NCI-H1092 treated with DMSO at 0.1 percent for 48 hours (cell line): ENCODE measurements around the gene PLAAT1.

Source experiments
- DNase-seq: peaks from one replicate; lab custom pipeline; 2025; lab: John Stamatoyannopoulos, UW

Gene PLAAT1

DNA sequence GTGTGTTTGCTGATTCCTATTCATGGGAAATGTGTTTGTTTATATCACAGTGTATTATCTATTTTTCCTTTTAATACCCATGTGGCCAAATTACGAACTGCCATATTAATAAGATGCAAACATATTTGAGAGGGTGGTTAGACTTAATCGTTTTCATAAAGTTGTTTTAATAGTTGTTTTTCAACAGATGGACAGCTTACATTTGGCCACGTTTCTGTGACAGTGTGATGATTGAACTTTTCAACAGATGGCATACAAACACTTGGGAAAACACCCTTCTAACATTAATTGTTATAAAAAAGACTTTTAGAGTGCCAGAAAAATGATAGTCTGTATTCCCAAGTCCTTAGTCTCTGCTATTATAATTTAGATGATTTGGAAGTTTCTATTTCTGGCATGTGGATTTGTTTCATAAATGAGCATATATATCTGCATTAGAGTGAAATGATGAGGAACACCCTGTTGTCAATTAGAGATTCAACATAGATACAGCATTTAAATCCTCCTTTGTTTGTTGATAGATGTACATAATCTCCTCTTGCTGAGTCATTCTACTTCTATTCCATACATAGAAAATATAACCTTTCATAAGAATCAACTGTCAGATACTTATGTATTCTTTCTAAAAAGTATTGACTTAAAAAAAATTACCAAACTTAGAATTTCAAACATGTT, 13.1 kb downstream of the PLAAT1 start:
- DNase-seq = no peak

DNA sequence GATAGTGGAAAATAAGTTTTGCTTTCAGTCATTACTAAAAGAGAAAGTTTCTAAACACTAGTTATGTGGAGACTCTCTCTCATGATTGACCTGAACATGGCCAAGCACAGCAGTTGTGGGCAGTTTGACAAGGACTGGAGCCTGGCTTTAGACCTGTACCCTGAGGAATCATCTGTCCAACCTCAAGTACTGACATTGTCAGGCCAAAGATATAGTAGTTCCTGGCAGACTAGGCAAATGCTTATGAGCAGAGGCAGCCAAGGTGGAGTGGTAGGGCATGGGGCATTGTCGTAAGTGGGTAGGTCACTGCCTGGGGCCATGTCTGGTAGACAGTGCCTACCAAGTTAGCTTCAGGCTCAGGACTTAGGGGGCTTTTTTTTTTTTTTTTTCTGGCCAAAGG, 20.9 kb downstream of the PLAAT1 start:
- DNase-seq = no peak

DNA sequence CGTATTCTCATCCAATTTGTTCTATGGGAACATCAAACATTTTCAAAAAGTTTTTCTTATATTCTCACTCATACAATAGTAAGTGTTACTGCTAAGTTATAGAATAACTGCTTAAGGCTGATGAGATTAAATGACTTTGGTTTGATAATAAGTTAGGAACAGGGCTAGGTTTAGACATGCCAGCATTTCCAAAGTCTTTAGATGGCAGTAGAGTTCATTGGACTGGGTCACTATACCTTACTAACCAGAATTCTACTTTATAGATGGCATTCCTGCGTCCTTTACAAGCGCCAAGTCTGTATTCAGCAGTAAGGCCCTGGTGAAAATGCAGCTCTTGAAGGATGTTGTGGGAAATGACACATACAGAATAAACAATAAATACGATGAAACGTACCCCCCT, 21.7 kb downstream of the PLAAT1 start:
- DNase-seq = no peak

DNA sequence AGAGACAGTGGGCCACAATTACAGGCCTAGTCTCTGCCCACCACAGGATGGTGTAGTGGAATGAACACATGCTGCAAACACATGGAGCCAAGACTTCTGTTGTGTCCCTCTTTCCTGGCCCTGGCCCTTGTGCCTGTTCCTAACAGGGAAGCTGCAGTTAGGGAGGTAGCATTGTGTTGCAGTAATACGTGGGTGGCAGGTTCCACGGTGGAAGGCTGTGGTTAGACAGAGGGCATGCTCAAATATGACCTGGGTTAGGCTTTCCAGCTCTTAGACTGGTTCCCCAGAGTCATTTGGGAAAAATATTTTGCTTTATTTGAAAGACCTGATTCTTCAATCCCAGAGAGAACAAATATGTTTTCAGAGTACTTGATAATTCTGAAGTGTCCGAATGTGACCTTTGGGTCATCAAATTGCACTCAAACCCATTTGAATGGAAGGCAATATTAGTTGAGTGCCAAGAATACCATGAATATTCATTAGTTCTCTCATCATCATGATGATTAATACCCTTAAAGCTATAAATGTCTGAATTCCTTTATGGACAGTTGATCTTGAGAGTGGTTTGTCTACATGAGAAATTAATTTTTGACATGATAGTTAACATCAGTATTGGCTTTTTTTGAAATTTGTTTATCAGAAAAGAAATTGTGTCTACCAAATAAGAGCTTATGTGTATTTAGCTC, 28.5 kb downstream of the PLAAT1 start:
- no peak for DNase-seq

DNA sequence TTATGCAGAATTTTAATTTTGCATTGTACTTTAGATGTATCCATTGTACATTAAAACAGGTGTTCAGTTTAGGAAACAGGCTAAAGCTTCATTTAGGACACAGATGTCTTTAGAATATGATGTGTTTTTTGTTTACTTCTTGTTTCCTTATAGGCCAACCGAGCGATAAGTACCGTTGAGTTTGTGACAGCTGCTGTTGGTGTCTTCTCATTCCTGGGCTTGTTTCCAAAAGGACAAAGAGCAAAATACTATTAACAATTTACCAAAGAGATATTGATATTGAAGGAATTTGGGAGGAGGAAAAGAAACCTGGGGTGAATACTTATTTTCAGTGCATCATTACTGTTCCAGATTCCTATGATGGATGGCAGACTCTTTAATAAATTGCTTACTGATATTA, 29.4 kb downstream of the PLAAT1 start:
- DNase-seq = no peak

DNA sequence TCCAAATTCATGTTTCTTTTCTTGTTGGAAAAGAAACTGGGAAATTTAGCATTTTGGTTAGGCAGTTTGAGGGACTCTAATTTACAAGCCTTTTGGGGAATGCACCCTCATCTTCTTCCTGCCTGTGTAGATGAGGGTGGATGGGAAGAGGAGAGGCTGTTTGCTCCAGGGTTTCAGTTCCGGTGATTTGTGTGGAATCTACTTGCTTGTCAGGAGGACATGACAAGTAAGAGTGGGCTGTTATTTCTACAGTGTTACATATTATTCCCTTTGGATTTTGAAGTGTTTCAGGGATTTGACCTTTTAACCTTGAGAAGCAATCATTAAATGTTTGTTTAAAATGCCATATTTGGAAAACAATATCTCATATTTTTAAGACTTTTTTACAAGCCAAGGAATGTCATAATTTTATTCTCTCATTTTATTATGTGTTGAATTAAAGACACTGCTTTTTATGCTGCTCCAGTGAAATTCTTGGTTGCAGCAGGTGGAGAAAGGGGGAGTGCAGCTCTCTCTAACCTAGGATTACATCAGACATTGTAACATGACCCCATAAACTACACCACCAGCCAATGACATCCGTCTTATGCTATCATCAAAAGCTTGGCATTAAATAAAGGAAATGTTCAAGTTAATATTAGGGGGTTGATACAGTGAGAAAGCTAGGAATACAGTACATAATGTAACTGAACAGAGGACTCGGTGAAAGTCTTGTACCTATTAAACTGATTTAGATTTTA, 30.2 kb downstream of the PLAAT1 start:
- no peak for DNase-seq

DNA sequence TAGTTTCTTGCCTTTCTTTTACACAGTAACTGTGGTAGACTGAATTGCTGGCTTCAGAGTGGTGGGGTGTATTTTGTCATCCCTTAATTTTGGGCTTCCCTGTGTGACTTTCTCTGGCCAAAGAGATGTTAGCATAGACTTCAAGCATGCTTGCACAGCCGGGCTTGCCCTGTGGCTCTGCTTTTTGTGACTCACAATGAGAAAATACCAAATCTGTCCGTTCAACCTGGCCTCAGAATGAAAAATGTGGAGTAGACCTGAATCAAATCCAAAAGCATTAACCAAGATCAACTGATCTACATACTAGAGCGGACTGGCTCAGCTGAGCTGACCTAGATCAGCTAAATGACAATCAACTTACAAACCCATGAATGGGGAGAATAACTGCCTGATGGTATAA, 51.4 kb downstream of the PLAAT1 start:
- no peak for DNase-seq

DNA sequence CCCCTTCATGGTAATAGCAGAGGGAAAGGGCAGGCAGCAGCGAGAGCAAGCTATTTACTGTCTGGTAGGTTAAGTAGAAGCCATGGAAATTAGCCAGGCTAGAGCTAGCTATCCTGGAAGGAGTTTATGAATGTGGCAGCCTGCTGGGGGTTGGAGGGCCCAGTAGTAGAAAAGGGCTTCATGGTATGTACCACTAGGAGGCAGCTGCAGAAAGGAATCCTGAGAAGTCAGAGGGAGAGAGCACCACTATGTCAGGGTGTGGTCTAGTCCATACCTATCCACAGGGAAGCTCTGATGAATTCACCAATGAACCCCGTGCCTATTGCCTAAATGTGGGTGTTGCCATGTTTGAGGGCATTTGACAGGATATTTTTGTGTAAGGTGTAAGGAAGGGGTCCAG, 55.0 kb downstream of the PLAAT1 start:
- DNase-seq = no peak

DNA sequence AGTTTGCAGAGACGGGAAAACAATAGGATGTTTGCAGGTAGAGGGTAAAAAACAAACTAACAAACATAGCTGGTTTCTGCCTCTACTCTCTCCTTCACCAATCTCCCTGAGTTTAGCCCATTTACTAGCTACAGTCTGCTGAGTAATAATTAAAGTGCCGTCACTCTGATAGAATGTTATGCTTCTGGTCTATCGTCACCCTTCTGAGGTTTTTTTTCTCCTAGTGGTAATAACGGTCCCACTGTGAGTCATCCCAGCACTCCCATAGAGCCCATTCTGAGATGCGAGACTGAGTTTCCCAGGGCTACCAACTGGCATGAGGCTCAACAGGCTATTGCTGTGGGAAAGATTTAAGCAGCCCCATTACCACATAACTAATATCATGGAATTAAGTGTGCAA, 56.4 kb downstream of the PLAAT1 start:
- no peak for DNase-seq

DNA sequence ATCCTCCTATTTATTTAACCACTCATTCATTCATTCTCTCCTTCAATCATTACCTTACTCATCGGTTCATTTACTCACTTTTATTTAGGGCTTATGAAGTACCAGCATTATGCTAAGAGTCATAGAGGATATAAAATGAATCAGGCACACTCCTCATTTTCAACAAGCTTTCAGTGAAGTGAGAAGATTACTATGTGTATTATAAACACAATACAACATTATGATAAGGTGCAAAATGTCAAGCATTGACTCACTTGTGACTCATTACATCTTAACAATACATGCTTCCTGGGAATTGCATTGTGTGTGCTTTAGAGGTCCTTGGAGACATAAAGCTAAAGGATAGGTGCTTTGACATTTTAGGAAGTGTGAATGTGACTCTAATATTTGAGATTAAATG, 60.4 kb downstream of the PLAAT1 start:
- DNase-seq = no peak

DNA sequence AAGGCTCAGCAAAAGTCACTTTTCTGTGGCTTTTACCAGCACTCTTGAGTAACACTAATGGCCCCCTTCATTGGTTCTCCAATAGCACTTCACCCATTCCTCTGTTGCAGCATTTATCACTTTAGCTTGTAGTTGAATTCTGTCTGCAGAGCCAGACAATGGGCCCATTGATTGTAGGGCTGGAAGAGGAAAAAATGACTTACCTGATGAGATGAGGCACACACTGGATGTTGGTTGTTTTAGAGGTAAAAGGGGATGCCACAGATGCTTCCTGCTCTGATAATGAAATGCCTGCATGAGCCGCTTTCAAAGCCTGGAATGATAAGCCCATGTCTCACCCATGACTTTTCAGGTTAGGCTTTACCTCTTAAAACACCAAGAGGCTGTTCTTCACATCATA, 64.3 kb downstream of the PLAAT1 start:
- no peak for DNase-seq

DNA sequence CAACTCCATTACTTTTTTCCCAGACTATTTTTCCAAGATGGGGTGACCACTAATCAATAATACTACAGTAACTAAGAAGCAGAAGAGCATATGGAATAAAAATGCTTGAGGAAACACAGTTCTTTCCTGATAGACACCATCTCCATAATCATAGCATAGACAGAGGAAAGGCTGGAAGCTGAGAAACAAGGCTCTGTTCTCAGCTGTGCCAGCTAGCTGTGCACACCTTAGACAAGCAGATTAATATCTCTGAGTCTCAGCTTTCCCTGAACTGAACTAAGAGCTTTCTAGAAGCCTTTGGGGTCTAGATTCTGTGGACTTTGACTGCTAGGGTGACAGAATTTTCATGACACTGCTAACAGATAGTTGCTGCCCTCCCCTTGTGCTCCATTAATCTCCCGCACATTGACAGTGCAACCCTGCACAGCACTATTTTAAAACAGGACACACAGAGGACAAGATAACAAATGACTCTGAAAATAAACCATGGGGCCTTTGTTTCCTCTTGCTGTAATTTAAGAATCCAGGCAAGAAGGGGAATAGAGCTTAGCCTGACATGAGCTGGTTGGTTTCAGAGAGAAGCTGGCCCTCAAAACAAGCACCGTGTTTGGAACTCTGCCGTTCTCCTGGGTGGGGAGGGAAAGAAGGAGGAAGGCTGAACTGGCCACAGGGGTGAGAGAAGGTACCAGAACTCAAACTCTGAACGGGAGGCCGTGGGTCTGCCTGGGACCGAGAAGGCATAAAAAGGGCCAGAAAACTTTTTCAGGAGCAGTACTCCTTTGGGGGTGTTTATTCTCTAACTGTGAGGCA, 70.1 kb downstream of the PLAAT1 start:
- DNase-seq = no peak

DNA sequence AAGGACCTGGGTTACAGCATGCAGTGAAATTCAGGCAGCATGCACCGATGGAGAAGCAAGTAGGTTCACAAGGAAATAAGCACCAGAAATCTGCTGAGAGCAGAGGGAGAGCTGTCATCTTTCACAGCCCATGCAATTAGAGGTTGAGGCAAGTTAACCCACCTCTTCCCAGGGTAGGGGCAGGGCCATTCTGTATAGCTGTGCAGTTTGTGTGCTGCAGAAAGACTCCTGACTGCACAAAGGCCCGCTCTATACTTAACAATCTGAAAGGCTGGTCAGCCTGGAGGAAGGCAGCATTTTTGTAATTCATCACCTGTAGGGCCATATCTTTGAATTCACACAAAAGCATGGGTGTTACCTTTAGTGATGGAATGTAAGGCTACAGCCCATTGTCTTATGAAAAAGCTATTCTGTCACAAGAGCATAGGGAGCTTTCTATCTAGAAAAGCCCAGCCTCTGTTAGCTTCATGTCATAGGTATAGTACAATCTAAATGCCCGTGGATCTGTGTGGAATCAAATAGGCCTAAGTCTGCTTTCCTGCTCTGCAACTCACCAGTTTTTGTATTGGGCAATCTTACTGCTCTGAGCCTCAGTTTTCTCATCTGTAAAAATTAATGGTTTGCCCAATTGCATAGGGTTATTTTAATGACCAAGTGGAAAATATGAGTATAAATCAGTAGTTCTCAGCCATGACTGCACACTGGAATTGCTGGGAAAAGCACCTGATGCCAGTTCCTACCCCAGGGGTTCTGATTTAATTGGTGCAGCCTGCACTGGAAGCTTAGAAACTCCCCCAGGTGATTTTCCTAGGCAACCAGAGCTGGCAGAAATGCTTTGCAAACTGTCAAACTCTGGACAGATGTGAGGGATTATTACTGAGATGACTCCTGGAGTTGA, 72.3 kb downstream of the PLAAT1 start:
- no peak for DNase-seq

DNA sequence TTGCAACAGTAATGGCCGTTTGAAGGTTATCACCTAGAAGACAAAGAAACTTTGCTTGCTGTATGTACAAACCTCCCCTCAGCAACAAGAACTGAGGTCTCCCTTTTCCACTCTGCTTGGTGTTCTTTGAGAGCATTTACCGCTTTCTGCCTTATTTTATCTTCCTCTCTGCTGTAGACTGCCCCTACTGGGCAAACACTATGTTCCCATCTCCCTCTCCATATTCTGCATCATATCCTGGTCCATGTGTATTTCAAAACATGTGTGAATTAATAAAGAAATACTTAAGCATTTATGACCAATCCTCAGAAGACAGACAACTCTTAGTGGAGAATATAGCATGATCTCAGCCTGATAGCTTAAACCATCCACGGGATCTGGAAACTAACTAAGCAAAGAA, 73.1 kb downstream of the PLAAT1 start:
- DNase-seq = no peak

DNA sequence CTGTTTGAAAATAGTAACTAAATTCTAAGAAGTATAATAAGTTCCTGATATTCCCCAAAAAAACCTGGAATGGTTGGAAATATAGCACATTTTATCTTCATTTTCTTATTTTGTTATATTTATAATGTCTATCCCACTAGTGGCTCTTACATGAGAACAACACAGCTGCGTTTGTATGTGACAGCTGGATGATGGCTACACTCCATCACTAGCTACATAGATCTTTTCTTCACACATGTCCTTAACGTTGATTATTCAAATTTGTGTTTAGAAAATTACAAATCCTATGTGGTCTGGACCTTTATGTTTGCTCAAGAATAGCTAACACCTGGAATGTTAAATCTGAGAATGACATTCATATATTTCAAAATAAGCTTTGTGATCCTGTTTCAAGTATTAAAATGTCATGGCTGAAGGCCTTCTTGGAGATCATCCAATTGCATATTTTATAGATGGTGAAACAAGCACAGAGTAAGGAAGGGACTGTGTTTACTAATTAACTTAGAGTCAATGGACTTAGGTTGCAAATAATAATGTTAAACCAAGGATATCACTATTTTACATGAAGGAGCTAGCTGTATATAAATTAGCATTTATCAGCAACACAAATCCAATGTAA, 76.8 kb downstream of the PLAAT1 start:
- no peak for DNase-seq
